Retinal pigment epithelial cell (primary cell): ENCODE data around the gene FUT8.

Source experiments
- DNase-seq: peaks from one replicate; pipeline ENCODE4 v3.0.0-alpha.2; 2010; ENCODE audit warnings: low read depth
- H3K4me3 ChIP-seq: 2 replicates; pipeline ENCODE4 v1.5.1; 2011; ENCODE audit warnings: mild to moderate bottlenecking, low read length, control low read depth, moderate library complexity
- TF ChIP-seq, protein P1 (sequence below): conservative IDR thresholded peaks from 2 replicates; pipeline ENCODE4 v1.5.1; 2011; ENCODE audit warnings: low read depth, low read length, control low read depth, inconsistent platforms

FUT8 gene

DNA sequence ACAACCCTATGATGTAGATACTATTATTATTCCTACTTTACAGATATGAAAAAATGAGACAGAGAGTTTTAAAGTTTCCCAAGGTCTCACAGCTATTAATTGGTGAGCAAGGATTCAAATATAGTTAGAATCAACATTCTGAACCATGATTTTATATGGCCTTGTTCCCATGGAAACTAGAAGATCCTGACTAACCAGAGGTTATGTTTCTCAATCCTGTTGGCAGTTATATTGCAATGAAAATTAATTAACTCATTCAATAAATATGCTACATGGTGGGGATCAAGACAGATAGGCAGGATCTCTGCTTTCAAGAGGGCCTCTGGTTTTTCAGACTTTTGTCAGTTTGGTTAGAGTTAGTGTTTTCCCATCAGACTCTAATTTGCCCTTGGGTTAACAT lies 9.3 kb upstream of the FUT8 start:
- DNase-seq, result no peak
- no peak overlapping the region for H3K4me3 ChIP-seq
- TF ChIP-seq, protein P1, sequence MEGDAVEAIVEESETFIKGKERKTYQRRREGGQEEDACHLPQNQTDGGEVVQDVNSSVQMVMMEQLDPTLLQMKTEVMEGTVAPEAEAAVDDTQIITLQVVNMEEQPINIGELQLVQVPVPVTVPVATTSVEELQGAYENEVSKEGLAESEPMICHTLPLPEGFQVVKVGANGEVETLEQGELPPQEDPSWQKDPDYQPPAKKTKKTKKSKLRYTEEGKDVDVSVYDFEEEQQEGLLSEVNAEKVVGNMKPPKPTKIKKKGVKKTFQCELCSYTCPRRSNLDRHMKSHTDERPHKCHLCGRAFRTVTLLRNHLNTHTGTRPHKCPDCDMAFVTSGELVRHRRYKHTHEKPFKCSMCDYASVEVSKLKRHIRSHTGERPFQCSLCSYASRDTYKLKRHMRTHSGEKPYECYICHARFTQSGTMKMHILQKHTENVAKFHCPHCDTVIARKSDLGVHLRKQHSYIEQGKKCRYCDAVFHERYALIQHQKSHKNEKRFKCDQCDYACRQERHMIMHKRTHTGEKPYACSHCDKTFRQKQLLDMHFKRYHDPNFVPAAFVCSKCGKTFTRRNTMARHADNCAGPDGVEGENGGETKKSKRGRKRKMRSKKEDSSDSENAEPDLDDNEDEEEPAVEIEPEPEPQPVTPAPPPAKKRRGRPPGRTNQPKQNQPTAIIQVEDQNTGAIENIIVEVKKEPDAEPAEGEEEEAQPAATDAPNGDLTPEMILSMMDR, result no peak

DNA sequence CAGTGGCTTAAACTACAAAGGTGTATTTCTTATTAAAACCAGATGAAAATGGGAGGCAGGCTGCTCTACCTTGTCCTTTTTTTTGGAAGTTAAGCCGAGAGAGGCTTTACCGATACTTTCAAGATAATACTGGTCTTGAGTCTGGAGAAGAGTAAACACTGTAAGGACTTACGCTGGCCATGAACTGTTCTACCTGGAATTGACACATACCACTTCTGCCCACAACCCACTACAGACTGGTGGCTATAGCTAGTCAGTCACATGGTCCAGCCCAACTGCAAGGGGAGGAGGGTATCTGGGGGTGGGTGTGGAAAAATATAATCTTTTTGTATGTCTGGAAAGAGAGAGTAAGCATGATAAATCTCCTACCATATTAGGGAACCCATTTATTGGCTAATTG lies 4.4 kb upstream of the FUT8 start:
- H3K4me3 ChIP-seq, result no peak overlapping the region
- no peak for DNase-seq
- TF ChIP-seq, protein P1, result no peak

DNA sequence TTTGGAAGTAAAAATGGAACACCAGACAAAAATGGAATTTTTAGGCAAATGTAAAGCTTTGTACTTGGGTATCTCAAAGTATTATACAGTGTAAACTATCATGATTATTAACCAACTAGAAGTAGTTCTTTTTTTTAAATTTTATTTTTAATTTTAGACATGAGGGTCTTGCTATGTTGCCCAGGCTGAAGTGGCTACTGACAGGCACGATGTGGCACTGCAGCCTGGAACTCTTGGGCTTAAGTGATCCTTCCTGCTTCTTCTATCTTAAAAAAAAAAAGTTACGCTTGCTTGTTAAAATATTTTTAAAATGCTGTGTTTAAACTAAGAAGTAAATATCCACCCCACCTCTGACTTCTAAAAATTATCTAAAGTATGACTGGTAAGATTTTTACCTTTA lies 1.9 kb upstream of the FUT8 start:
- no peak for DNase-seq
- TF ChIP-seq, protein P1, result no peak
- H3K4me3 ChIP-seq, result no peak overlapping the region

DNA sequence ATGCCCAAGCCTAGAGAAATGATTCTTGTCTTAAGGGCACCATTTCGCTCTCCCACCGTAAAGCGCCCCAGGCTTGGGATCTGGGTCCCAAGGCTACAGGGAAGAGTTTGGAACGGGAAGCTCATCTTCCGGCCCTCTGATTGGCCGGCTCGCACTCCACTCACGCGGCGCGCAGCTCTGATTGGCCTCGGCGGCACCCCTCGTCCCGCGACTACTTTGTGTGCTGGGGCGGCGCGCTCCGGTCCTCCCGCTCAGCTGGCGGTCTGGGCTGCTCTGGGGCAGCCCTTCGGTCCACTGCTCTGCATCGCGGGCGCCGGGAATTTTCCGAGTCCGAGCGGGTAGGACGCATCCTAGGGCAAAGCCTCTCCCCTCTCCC lies 886 bp upstream of the FUT8 start:
- peak overlapping the region; percentile 70 for H3K4me3 ChIP-seq
- peak; percentile 67 for DNase-seq
- TF ChIP-seq, protein P1, result no peak

DNA sequence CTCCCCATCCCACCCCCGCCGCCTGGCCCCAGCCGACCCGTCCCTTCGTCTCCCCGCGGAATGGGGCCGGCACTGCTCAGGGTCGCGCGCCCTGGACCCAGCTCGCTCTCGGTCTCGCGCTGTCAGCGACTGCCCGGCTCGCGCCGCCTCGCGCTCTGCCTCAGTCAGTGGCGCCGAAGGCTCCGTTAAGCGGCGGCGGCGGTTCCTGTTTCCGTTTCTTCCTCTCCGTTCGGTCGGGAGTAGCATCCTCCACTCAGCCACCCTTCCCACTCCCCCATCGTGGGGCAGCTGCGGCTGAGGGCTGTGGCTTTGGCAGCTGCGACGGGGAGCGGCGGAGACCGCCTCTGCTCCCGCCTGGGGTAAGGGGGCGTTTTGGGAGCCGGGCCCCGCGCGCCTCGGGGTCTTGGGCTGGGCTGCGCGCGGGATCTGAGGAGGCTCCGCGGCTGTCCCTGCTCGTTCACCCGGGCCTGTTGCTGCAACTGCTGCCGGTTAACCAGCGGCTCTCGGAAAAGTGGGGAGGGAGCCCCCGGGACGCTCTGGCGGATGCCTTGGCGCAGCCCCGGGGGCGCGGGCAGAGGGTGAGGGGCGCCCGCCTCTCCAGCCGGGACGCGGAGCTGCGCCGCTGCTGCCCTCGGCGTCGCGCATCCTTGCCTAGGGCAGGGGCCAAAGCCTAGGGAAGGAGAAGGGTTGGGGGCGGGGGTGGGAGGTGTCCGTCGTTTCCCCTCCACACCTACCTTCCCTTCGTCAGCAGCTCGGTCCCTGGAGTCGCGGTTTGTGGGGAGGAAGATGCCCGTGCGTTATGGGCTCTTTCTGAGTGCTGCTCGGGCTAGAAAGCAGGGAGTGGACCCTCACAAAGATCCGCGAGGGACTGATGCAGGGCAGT lies 567 bp downstream of the FUT8 start:
- no peak for DNase-seq
- H3K4me3 ChIP-seq, result peak overlapping the region; percentile 70

DNA sequence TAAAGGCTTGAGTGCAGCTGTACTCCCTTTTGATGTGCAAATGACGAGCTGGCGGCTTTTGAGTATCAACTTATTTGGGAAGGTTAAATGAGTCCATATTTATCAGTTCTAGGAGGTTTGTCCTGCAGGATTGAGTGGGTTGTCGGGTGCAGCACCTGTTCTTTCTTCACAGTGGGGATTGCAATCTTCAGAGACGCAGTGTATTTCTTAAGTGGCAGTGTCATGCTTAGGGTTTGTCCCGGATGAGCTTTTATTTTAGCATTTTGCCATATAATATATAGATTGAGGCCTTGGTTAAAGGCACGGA lies 1.2 kb downstream of the FUT8 start:
- TF ChIP-seq, protein P1, result no peak
- peak overlapping the region; percentile 70 for H3K4me3 ChIP-seq
- DNase-seq, result no peak

More for the DNA sequence above, 567 bp downstream of the FUT8 start:
- TF ChIP-seq, protein P1, result peak; percentile 14

DNA sequence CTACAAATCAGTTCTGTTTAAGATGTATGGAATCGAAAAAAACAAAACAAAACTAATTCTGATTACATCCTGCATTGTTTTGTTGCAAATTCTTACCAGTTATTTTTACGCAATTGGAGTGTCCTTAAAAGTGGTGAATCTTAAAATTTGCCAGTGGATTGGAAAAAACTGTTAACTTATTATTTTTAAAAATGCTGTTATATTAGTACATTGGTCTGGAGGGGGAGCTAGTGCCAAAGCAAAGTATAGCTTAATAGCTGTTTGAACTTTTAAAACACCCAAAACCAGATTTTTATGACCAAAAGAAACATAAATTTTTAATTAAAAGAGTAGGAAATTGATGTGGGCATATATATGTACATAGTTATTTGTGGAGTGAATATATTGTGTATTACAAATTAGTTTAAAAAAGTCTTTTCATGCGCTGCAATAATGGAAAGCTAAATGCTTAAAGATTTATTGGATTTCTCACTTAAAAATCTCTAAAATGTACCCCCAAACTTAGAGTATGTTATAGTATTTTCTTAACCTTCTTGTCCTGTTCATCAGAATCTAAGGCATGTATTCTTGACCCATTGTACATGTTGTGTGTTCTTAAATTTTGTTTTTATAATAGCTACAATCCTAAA lies 2.5 kb downstream of the FUT8 start:
- no peak for DNase-seq
- no peak overlapping the region for H3K4me3 ChIP-seq
- TF ChIP-seq, protein P1, result peak; percentile 62
